Measurements from ENCODE around the gene COL6A3.

DNA sequence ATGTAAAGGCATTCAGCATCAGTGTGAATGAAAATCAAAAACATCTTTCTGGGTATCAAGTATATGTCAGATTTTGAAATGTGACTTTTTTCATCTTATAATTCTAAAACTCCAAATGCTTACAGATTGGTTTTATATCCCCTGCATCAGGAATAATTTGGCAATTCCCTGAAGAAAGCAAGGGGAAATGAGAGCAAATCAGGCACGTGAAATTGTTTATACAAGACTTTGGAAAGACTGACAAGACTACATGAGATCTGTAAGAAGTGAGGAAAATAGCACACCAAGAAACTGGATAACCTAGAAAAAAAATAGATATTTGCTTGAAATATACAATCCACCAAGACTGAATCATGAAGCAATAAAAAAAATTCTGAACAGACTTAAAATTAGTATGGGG lies 13.8 kb downstream of the COL6A3 start:
- TF ChIP-seq, protein P1, sequence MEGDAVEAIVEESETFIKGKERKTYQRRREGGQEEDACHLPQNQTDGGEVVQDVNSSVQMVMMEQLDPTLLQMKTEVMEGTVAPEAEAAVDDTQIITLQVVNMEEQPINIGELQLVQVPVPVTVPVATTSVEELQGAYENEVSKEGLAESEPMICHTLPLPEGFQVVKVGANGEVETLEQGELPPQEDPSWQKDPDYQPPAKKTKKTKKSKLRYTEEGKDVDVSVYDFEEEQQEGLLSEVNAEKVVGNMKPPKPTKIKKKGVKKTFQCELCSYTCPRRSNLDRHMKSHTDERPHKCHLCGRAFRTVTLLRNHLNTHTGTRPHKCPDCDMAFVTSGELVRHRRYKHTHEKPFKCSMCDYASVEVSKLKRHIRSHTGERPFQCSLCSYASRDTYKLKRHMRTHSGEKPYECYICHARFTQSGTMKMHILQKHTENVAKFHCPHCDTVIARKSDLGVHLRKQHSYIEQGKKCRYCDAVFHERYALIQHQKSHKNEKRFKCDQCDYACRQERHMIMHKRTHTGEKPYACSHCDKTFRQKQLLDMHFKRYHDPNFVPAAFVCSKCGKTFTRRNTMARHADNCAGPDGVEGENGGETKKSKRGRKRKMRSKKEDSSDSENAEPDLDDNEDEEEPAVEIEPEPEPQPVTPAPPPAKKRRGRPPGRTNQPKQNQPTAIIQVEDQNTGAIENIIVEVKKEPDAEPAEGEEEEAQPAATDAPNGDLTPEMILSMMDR (IDR thresholded peaks at IDR 0.05) = no peak
- no peak for TF ChIP-seq EZH2 (IDR thresholded peaks at IDR 0.05)

All from neural progenitor cell (in vitro differentiated cells).